ENCODE data around the gene TSPAN17.
"Not testable (repeated sequence)": the region's sequence is repeated elsewhere in the genome, so short reads cannot be mapped to it uniquely, and the experiment has no call there.

Gene TSPAN17

GRCh38 chr5:176682016-176682531 is 34.8 kb downstream of the TSPAN17 start:
- DNase-seq, result no peak

DNA sequence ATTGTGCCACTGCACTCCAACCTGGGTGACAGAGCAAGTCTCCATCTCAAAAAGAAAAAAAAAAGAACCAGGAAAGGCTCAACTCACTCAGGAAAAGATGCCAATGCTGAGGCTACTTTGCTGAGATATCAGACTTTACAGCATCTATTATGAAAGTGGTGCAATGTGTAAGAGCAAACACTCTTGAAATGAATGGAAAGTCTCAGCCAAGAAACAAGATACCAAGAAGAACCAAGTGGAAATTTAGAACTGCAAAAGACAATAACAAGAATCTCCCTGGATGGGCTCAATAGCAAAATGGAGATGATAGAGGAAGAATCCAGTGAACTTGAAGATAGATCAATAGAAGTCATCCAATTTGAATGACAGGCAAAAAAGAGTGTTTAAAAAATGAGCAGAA is 37.7 kb downstream of the TSPAN17 start:
- no peak for DNase-seq

GRCh38 chr5:176687247-176687646 is 40.0 kb downstream of the TSPAN17 start:
- no peak for DNase-seq

GRCh38 chr5:176687881-176688280 is 40.6 kb downstream of the TSPAN17 start:
- DNase-seq, result no peak

- no peak for DNase-seq
These were observed 43.6 kb downstream of the TSPAN17 start for GRCh38 chr5:176690911-176691310.

DNA sequence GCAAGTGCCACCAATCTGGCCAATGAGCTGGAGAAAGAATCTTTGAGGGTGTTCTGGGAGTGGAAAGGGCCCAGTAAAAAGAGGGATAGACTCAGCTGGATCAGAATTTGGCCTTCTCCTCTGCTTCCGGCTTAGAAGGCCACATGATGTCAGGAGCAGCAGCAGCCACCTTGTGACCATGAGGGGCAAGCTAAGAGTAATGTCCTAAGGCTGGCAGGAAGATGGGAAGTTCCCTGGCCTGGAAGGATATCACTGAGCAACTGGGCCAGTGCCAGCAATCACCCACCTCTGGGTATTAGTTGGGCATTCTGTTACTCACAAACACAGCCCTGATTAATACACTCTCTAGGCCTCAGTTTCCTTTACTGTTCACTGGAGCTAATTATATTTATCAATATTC is 44.2 kb downstream of the TSPAN17 start:
- no peak for DNase-seq

GRCh38 chr5:176692326-176692725 is 45.0 kb downstream of the TSPAN17 start:
- no peak for DNase-seq

DNA sequence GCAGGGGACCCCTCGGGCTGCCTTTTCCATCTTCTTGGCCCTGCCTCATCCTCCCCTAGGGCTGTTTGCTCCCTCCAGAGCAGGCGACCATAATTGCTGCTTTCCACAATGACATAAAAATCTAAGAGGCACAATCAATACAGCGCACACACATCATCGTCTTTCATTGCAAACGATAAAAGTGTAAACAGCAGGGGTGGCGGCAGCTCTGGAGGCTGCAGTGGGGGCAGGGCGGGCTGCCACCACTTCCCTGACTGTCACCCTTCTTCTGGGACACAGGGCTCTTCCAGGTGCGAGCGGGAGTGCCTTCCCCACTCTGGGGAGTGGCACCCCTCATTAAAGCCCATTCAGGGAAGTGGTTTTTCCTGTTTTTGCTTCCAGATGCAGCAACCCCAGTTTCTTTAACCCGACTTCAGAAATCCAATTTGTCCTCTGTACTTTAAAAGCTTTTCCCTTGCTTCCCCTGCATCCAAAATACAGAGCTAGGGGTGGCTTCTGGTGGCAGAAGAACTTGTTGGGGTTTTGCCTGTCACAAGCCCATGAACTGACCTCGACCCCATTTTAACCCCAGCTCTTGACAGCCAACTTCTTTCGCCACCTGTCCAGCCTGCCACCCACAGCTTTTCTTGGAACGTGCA is 45.7 kb downstream of the TSPAN17 start:
- no peak for DNase-seq

DNA sequence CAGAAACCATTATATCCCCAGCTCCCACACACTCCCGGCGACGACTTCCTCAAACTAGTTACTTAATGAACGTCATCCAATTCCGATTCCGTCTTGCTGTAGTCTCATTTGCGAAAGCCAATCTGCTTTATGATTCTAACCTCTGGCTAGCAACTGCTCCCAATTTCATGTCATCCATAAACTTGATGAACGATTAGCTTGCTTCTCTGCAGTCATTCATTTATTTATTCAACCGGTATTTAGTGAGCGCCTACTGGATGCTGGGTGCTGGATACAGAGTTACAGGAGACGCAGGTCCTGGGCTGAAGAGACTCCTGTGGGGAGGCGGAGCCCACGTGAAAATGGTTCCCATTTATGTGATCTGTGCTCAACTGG is 46.2 kb downstream of the TSPAN17 start:
- DNase-seq, result no peak

- no peak for DNase-seq
These were observed 46.9 kb downstream of the TSPAN17 start for GRCh38 chr5:176694146-176694545.

DNA sequence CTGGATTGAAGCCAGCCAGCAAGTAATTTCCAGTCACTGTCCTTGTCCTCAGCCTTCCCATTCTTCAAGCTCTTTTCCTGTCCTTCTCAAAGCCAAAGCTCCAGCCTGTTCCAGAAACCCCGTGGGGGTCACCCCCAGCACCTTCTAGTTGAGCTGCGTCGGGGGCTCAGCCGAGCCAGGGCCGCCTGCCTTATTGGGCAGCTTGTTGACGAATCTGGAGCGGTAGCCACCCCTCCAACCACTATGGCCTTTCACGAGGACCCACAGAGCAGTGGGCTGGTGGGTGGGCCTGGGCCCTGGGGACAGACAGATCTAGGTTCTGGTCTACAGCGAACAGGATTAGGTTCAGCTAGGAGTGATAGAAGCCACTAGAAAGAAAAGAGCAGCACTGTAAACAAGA is 47.3 kb downstream of the TSPAN17 start:
- DNase-seq, result no peak

- DNase-seq, result no peak
These were observed 47.8 kb downstream of the TSPAN17 start for GRCh38 chr5:176695073-176695472.

DNA sequence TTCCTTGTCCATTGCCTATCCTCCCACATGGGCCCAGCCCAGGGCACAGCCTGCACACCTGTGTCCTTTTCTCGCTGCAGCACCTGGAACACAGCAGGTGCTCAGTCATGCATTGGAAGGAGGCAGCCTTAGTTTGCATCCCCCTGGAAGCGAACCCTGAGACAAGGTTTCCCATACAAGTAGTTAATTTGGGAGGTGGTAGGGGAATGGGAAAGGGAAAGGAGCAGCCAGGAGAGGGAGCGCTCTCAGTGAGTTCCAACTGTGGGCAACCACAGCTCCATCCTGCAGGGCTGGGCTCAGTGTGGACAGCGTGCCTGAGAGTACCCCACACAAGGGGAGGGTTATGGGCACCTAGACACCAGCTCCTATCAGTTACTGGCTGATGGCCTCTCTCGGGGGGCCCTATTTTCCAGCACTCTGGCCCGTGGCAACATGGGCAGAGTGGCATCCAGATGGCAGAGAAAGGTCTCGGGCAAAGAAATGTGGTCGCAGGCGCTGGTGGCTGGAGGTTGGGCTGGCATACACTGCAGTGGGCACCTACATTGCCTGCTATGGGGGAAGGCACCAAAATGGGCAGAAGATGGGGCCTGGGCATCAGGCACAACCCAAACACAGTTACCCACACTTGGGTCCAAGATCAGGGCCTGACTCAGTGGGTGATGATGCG is 50.1 kb downstream of the TSPAN17 start:
- DNase-seq, result no peak

DNA sequence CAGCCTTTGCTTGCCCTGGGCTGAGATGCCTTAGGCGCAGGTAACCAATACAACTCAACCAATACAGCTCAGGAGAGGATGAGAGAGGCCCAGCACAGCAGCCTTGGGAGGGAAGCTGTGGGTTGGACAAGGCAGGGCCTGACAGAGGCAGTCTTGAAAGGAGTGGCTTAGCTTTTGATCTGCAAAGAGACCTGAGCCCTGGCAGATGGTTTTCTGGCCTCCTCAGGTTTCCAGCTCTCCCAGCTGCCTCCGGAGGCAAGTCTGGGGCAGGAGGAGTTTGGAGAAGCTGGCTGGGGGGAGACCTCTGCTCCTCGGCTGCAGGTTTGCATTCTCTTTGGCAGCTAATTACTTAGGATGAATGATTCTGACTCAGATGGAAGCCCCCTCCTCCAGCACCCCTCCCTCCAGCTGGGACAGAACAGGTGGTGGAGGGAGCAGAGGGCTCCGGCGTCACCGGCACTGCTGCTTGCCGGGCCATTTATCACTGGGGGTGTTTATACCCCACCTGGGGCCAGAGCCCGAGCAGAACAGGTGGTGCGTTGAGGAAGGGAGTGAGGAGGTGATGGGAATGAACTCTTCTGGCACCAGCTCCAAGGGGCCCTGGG is 50.8 kb downstream of the TSPAN17 start:
- no peak for DNase-seq

GRCh38 chr5:176699446-176699845 is 52.2 kb downstream of the TSPAN17 start:
- not testable (repeated sequence) for DNase-seq

- peak; percentile 7 for DNase-seq
These were observed 53.1 kb downstream of the TSPAN17 start for GRCh38 chr5:176700239-176700847.

DNA sequence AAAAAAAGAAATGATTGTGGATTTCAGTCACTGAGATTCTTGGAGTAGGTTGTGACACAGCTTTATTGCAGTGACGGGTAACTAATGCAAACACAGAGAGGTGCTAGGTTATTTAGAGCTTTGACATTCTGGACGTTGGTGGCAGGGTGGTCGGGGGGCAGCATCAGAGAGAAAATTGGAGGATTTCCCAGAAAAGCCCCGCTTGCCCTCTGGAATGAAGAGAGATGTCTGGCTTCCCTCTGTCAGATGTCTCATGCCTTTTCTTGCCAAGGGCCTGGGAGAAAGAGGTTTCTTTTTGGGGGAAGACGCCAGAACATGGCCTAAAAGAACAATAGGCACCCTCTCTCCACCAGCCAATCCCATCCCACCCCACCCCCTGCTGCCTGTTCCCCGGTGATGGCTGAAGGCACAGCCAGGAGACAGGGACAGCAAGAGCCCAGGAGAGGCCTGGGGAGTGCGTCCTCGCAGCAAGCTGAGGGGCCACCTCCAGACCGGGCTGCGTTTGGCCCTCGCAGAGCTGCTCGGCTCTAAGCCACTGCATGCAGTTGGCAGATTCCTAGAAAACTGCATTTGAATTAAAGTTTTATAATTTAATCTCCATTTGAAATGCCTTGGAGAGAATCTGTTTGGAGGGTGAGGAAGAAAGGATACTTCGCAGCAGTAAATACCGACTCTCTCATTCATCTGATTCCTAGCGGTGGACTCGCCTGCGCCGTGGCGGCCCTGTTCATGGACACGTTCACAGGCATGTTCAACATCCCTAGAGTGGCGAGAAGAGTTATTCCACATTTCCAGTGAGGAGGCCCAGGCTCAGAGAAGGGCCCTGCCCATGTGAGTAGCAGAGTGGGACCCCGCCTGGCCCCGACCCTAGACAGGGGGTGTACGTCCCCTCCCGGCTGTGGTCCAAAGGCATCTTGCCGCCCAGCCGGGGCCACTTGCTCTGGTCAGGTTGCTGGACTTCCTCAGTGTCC is 55.7 kb downstream of the TSPAN17 start:
- no peak for DNase-seq

DNA sequence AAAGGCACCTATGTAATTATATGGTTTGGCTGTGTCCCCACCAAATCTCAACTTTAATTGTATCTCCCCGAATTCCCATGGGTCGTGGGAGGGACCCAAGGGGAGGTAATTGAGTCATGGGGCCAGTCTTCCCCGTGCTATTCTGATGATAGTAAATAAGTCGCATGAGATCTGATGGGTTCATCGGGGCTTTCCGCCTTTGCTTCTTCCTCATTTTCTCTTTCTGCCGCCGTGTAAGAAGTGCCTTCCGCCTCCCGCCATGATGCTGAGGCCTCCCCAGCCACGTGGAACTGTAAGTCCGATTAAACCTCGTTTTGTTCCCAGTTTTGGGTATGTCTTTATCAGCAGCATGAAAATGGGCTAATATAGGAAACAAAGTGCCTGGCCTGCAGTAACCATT is 56.6 kb downstream of the TSPAN17 start:
- no peak for DNase-seq

DNA sequence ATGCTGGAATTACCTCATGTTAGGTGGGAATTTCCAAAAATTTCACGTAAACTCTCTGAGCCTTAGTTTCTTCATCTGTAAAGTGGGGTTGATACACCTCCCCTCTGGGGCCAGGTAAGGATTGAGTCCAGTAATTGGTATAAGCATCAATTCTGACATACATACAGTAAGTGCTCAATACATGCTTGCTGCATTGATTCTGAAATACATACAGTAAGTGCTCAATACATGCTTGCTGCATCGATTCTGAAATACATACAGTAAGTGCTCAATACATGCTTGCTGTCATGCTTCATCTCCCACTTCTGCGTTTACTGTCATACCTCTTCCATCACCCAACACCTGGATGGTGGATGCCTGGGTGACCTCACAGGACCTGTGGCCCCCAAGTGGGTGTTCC is 57.1 kb downstream of the TSPAN17 start:
- no peak for DNase-seq

GRCh38 chr5:176704817-176705216 is 57.5 kb downstream of the TSPAN17 start:
- DNase-seq, result no peak
